Mammary epithelial cell (primary cell): ENCODE data around the gene DNM1L.

Experiments used
- EZH2 ChIP-seq: IDR thresholded peaks from 2 replicates; pipeline ENCODE4 v1.6.1; 2012; ENCODE audit warnings: low read length, inconsistent platforms, borderline replicate concordance
- TF ChIP-seq, protein P1 (sequence below), 2 donors: IDR thresholded peaks in 1 of 2; conservative IDR thresholded peaks in 1 of 2; 2 replicates each; pipeline ENCODE4 v1.5.1; 2011 to 2012; ENCODE audit warnings: inconsistent platforms in 2 of 2, low read length in 2 of 2, mild to moderate bottlenecking in 2 of 2, control low read depth in 1 of 2, low read depth in 1 of 2; ENCODE audit not compliant: insufficient read depth in 1 of 2; ENCODE audit errors: extremely low read depth in 1 of 2

DNA sequence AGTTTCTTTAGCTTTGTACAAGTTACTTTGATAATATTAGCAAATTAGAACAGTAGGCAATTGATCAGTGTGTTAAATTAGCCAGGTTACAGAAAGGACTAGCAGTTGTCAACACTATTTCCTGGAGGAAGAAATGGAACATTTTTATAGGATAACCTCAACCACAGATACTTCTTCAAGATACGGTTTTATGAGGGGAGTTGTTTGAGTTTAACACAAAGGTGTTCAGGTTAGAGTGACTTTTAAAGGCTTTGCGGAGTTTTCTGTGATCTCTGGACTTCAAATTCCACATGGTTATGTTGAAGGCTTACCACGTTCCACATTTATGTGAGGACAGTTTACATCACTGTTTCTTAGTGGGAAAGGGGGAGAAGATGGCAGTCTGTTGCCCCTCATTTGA lies 57.3 kb downstream of the DNM1L start:
- TF ChIP-seq, protein P1, sequence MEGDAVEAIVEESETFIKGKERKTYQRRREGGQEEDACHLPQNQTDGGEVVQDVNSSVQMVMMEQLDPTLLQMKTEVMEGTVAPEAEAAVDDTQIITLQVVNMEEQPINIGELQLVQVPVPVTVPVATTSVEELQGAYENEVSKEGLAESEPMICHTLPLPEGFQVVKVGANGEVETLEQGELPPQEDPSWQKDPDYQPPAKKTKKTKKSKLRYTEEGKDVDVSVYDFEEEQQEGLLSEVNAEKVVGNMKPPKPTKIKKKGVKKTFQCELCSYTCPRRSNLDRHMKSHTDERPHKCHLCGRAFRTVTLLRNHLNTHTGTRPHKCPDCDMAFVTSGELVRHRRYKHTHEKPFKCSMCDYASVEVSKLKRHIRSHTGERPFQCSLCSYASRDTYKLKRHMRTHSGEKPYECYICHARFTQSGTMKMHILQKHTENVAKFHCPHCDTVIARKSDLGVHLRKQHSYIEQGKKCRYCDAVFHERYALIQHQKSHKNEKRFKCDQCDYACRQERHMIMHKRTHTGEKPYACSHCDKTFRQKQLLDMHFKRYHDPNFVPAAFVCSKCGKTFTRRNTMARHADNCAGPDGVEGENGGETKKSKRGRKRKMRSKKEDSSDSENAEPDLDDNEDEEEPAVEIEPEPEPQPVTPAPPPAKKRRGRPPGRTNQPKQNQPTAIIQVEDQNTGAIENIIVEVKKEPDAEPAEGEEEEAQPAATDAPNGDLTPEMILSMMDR (conservative IDR thresholded peaks at IDR 0.05 in 1 of 2, IDR thresholded peaks at IDR 0.05 in 1 of 2; ENCODE audit: extremely low read depth in 1 of 2, insufficient read depth in 1 of 2, low read depth in 1 of 2, low read length in 2 of 2): no peak
- no peak for TF ChIP-seq EZH2
